ENCODE data around the gene DDX42. TPM values are rescaled to one million over a fixed set of nuclear protein-coding genes. Genes with fewer than 3 reads are reported as not detected.
A peak's percentile ranks its signal among the peaks of the same experiment; 100 is the strongest.

Gene DDX42
- total and polyA plus RNA-seq, 2 of the 13 experiments (the other 11 are each of a cell fraction or from before 2014, with no cell fraction given): 87.2 to 92.9 TPM

DNA sequence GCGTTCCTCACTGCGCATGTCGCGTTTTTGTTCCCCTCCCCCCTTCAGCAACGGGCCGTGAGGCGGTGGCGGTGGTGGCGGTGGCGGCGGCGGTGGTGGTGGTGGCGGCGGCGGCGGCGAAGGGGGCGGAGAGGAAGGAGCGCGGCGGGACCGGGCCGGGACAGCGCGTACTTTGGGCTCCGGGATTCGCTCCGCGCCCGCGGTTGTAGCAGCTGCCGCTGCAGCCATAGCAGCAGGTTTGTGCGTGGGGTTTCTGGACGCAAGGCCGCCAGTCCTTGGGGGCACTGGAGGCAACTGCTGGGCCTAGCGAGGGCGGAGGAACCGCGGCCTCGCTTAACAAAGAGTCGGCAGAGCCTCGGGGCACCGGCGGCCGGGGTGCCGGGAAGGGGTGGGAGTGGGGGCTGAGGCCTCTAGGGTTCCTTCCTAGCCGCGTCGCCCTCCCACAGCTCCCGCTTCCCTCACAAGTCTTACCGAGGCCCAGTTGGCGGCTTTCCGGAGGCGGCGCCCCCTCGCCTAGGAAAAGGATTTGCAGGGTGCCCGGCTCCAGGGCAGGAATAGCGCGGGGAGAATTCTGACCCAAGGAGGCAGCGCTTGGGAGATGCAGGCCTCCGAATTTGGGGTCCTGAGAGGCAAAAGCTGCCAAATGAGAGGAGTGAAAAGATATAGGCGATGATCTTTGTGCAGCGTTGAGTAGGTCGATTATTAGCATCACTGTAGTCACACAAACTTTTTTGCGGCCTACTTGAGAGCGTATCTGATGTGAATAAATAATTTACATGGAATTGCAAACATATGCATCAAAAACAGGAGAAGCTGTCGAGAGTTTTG lies at the start of gene DDX42 (continued):
- TF ChIP-seq PHF8 (CRISPR knock-in tag; IDR thresholded peaks at IDR 0.05): peak; percentile 95
- TF ChIP-seq RCOR2 (CRISPR knock-in tag; IDR thresholded peaks at IDR 0.05): no peak
- peak; percentile 1; the same call in 1 of the 2 replicates for TF ChIP-seq ZGPAT (CRISPR knock-in tag; IDR thresholded peaks at IDR 0.05)
- peak; percentile 17; the same call in 1 of the 2 replicates for TF ChIP-seq ATF5 (CRISPR knock-in tag; IDR thresholded peaks at IDR 0.05; ENCODE audit: low read depth)
- TF ChIP-seq ZNF501 (CRISPR knock-in tag; IDR thresholded peaks at IDR 0.05): no peak
- TF ChIP-seq, protein P1, sequence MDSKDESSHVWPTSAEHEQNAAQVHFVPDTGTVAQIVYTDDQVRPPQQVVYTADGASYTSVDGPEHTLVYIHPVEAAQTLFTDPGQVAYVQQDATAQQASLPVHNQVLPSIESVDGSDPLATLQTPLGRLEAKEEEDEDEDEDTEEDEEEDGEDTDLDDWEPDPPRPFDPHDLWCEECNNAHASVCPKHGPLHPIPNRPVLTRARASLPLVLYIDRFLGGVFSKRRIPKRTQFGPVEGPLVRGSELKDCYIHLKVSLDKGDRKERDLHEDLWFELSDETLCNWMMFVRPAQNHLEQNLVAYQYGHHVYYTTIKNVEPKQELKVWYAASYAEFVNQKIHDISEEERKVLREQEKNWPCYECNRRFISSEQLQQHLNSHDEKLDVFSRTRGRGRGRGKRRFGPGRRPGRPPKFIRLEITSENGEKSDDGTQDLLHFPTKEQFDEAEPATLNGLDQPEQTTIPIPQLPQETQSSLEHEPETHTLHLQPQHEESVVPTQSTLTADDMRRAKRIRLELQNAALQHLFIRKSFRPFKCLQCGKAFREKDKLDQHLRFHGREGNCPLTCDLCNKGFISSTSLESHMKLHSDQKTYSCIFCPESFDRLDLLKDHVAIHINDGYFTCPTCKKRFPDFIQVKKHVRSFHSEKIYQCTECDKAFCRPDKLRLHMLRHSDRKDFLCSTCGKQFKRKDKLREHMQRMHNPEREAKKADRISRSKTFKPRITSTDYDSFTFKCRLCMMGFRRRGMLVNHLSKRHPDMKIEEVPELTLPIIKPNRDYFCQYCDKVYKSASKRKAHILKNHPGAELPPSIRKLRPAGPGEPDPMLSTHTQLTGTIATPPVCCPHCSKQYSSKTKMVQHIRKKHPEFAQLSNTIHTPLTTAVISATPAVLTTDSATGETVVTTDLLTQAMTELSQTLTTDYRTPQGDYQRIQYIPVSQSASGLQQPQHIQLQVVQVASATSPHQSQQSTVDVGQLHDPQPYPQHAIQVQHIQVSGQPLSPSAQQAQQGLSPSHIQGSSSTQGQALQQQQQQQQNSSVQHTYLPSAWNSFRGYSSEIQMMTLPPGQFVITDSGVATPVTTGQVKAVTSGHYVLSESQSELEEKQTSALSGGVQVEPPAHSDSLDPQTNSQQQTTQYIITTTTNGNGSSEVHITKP (CRISPR knock-in tag; IDR thresholded peaks at IDR 0.05; ENCODE audit: low read depth): no peak
- 0 out of 4 replicates have a peak, but pooled peaks of 1 of the 2 experiments have one; percentile 10 for TF ChIP-seq ATF4 (CRISPR knock-in tag; IDR thresholded peaks at IDR 0.05)
- TF ChIP-seq ZSCAN29 (CRISPR knock-in tag; conservative IDR thresholded peaks at IDR 0.05): peak; percentile 55
- TF ChIP-seq BHLHE40 (IDR thresholded peaks at IDR 0.05; ENCODE audit: low read length): no peak
- TF ChIP-seq ZNF225 (CRISPR knock-in tag; IDR thresholded peaks at IDR 0.05): no peak; the same call in 1 of the 2 replicates
- peak; percentile 78 for TF ChIP-seq ZNF407 (CRISPR knock-in tag; IDR thresholded peaks at IDR 0.05; ENCODE audit: not compliant biosample characterization)
- no peak for TF ChIP-seq MAFF (IDR thresholded peaks at IDR 0.05; ENCODE audit: low read depth, low read length)
- 0 out of 2 replicates have a peak, but pooled peaks have one; percentile 27 for TF ChIP-seq ZNF605 (CRISPR knock-in tag; IDR thresholded peaks at IDR 0.05)
